Karpas-422 (cell line): ENCODE results near the gene TIMELESS. TPM values are rescaled to one million over a fixed set of nuclear protein-coding genes. Genes with fewer than 3 reads are reported as not detected.

Source experiments
- DNase-seq: peaks from one replicate; pipeline ENCODE4 v3.0.0-alpha.2; 2015
- H2AFZ ChIP-seq: fragments of 200-600 bp; sonication (generic); 2 replicates; pipeline ENCODE4 v1.6.1; 2014; ENCODE audit warnings: antibody characterized with exemption, low read length, mixed read lengths
- H3K27ac ChIP-seq: fragments of 200-600 bp; sonication (generic); 2 replicates; pipeline ENCODE4 v1.5.1; 2014; ENCODE audit warnings: mild to moderate bottlenecking, low read length, moderate library complexity
- H3K27me3 ChIP-seq: fragments of 200-600 bp; sonication (generic); 2 replicates; pipeline ENCODE4 v1.6.1; 2014; ENCODE audit warnings: low read length, mixed read lengths
- H3K36me3 ChIP-seq: fragments of 200-600 bp; sonication (generic); 2 replicates; pipeline ENCODE4 v1.6.1; 2014; ENCODE audit warnings: low read length, mixed read lengths; ENCODE audit not compliant: insufficient read depth
- H3K4me1 ChIP-seq: fragments of 200-600 bp; sonication (generic); 2 replicates; pipeline ENCODE4 v1.6.1; 2014; ENCODE audit warnings: mild to moderate bottlenecking, low read length, mixed read lengths
- H3K4me2 ChIP-seq: fragments of 200-600 bp; sonication (generic); 2 replicates; pipeline ENCODE4 v1.6.1; 2014; ENCODE audit warnings: low read length, low read depth, mild to moderate bottlenecking; ENCODE audit not compliant: poor library complexity, severe bottlenecking
- H3K4me3 ChIP-seq: fragments of 200-600 bp; sonication (generic); 2 replicates; pipeline ENCODE4 v1.5.1; 2014; ENCODE audit warnings: mild to moderate bottlenecking, antibody characterized with exemption, low read length, mixed read lengths
- H3K79me2 ChIP-seq: fragments of 200-600 bp; sonication (generic); 2 replicates; pipeline ENCODE4 v1.6.1; 2014; ENCODE audit warnings: mild to moderate bottlenecking, low read length, mixed read lengths
- H3K9ac ChIP-seq: fragments of 200-600 bp; sonication (generic); 2 replicates; pipeline ENCODE4 v1.6.0; 2014; ENCODE audit warnings: low read length
- H3K9me2 ChIP-seq: fragments of 200-600 bp; sonication (generic), shearing (Covaris generic); replicated peaks from 2 replicates; pipeline ENCODE4 v1.6.0; 2014; ENCODE audit warnings: mild to moderate bottlenecking, low read length, moderate library complexity; ENCODE audit not compliant: insufficient read depth
- H3K9me3 ChIP-seq: fragments of 300-700, 200-600 bp; sonication (generic); 2 replicates; pipeline ENCODE4 v1.6.1; 2014; ENCODE audit warnings: low read length, mixed read lengths
- H4K20me1 ChIP-seq: fragments of 200-600 bp; sonication (generic); 2 replicates; pipeline ENCODE4 v1.6.1; 2014; ENCODE audit warnings: mild to moderate bottlenecking, antibody characterized with exemption, low read length, low read depth; ENCODE audit not compliant: insufficient read depth
- total RNA-seq: library from RNA; depleted of rRNA; stranded (reverse); fragments of >200 nt; shearing (Covaris generic); gene quantifications from 2 replicates; pipeline ENCODE4 v1.2.3, GENCODE V29; 2014; ENCODE audit warnings: low replicate concordance

Gene TIMELESS
- total RNA-seq, 1 experiment from 2014 or later: 12.5 TPM

GRCh38 chr12:56476143-56476542 lies 26.9 kb upstream of the TIMELESS start:
- Histone ChIP-seq H3K9me2 (no peaks in the 10 kb centered on the region), H3K9me3 (no peaks in the 10 kb centered on the region), H2AFZ (no peak overlapping the region), H3K4me3 (no peak overlapping the region), H3K79me2 (peaks cover 11% of the 10 kb centered on the region), H3K36me3 (peaks cover 11% of the 10 kb centered on the region; the same call in 1 of the 2 replicates), H3K27ac (no peak overlapping the region), H3K27me3 (no peaks in the 10 kb centered on the region), H3K4me1 (peaks cover 6% of the 10 kb centered on the region; the same call in 1 of the 2 replicates), H3K4me2 (no peak overlapping the region), H3K9ac (no peak overlapping the region), H4K20me1 (0 out of 2 replicates have a peak, but pooled peaks cover 5% of the 10 kb centered on the region)
- no peak for DNase-seq

GRCh38 chr12:56474389-56474788 lies 25.2 kb upstream of the TIMELESS start:
- Histone ChIP-seq H3K4me1 (peaks cover 21% of the 10 kb centered on the region), H2AFZ (no peak overlapping the region), H4K20me1 (0 out of 2 replicates have a peak, but pooled peaks cover 5% of the 10 kb centered on the region), H3K36me3 (peaks cover 14% of the 10 kb centered on the region; the same call in 1 of the 2 replicates), H3K27ac (no peak overlapping the region), H3K4me3 (no peak overlapping the region), H3K27me3 (no peaks in the 10 kb centered on the region), H3K9ac (no peak overlapping the region), H3K9me3 (no peaks in the 10 kb centered on the region), H3K9me2 (no peaks in the 10 kb centered on the region), H3K79me2 (peaks cover 26% of the 10 kb centered on the region), H3K4me2 (no peak overlapping the region)
- DNase-seq: no peak

DNA sequence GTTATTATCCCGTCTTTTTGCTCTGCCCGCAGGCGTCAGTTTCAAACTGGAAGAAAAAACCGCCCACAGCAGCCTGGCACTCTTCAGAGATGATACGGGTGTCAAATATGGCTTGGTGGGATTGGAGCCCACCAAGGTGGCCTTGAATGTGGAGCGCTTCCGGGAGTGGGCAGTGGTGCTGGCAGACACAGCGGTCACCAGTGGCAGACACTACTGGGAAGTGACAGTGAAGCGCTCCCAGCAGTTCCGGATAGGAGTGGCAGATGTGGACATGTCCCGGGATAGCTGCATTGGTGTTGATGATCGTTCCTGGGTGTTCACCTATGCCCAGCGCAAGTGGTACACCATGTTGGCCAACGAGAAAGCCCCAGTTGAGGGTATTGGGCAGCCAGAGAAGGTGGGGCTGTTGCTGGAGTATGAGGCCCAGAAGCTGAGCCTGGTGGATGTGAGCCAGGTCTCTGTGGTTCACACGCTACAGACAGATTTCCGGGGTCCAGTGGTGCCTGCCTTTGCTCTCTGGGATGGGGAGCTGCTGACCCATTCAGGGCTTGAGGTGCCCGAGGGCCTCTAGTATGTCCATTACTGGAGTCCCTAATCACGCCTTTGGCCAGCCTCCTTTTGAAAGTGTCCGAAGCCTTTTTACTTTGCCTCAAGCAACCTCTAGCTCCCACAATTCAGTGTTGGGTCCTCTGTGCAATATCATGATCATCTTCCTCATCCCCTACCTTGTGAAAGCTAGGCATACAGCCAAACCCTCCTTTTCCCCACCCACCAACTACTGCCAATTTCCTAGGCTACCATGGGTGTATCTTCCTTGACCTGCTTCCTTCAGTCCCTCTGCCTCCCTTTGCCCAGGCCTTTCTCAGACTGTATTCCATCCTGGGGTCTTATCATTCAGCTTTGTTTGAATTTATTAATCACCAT lies 20.0 kb upstream of the TIMELESS start:
- peak overlapping the region; percentile 24; the same call in 1 of the 2 replicates for H2AFZ ChIP-seq
- H3K4me2 ChIP-seq: peak overlapping the region; percentile 84
- H3K9me3 ChIP-seq: no peaks in the 10 kb centered on the region
- DNase-seq: no peak
- H4K20me1 ChIP-seq: 0 out of 2 replicates have a peak, but pooled peaks cover 5% of the 10 kb centered on the region
- peaks cover 14% of the 10 kb centered on the region; the same call in 1 of the 2 replicates for H3K36me3 ChIP-seq
- H3K27ac ChIP-seq: peak overlapping the region; percentile 80
- H3K4me1 ChIP-seq: peaks cover 24% of the 10 kb centered on the region
- H3K79me2 ChIP-seq: peaks cover 35% of the 10 kb centered on the region
- no peaks in the 10 kb centered on the region for H3K27me3 ChIP-seq
- H3K9ac ChIP-seq: peak overlapping the region; percentile 94
- no peaks in the 10 kb centered on the region for H3K9me2 ChIP-seq
- peak overlapping the region; percentile 83 for H3K4me3 ChIP-seq

DNA sequence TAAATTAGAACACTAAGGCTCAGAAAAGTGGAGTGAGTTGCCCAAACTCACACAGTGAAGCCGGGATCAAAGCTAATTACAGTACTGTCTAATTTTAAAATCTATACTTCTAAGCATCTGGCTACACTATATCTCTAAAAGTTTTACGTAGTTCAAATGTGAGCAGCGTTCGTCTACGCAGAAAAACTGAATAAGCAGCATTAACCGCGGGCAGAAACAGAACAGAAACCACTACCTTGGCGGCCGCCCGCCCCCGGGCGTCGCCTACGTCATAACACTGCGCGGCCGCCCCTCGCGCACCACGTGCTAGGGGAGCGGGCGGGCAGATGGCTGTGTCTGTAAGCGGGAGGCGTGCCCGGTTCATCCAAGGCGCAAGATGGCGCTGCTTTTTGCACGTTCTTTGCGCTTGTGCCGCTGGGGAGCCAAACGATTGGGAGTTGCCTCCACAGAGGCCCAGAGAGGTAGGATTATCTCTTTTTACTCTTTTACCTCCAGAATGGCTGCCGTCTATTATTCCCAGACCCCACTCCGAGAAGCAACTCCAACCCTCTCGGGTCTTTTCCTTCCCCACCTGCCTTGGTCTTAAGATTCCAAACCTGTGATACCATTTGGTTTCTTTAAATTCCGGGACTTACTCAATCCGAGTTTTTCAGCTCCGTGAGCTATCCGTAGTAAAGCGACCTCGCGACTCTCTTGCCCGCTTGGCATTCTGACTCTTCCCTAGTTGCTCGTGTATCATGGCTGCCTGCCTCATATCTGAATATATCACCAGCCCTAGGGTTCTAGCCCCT lies 19.2 kb upstream of the TIMELESS start, which contains the start of gene SPRYD4:
SPRYD4 (plus strand) TSS at position 363 of the 791 bp plus-strand sequence; CDS start at position 377, 14 bp downstream.
- Histone ChIP-seq H3K9me3 (no peaks in the 10 kb centered on the region), H3K36me3 (peaks cover 14% of the 10 kb centered on the region; the same call in 1 of the 2 replicates), H3K9me2 (no peaks in the 10 kb centered on the region), H3K4me3 (peak within 1 kb of the TSS; percentile 83), H3K9ac (peak within 1 kb of the TSS; percentile 94), H3K79me2 (peaks cover 35% of the 10 kb centered on the region), H3K4me1 (peaks cover 27% of the 10 kb centered on the region), H3K4me2 (peak within 1 kb of the TSS; percentile 84), H3K27ac (peak within 1 kb of the TSS; percentile 80), H2AFZ (peak within 1 kb of the TSS; percentile 24; the same call in 1 of the 2 replicates), H3K27me3 (no peaks in the 10 kb centered on the region), H4K20me1 (0 out of 2 replicates have a peak, but pooled peaks cover 3% of the 10 kb centered on the region)
- peak; percentile 97 for DNase-seq

- Histone ChIP-seq H3K9me2 (no peaks in the 10 kb centered on the region), H2AFZ (no peak overlapping the region)
Observed at GRCh38 chr12:56462565-56462964, 13.3 kb upstream of the TIMELESS start.

GRCh38 chr12:56461235-56462159 lies 12.3 kb upstream of the TIMELESS start:
- Histone ChIP-seq H3K27ac (no peak overlapping the region), H3K4me3 (no peak overlapping the region), H3K9me2 (no peaks in the 10 kb centered on the region), H2AFZ (no peak overlapping the region), H3K36me3 (no peaks in the 10 kb centered on the region), H3K9me3 (no peaks in the 10 kb centered on the region), H3K27me3 (no peaks in the 10 kb centered on the region), H4K20me1 (no peaks in the 10 kb centered on the region), H3K79me2 (no peaks in the 10 kb centered on the region), H3K9ac (no peak overlapping the region), H3K4me2 (no peak overlapping the region), H3K4me1 (peaks cover 13% of the 10 kb centered on the region)
- no peak for DNase-seq

More at GRCh38 chr12:56462565-56462964, 13.3 kb upstream of the TIMELESS start:
- Histone ChIP-seq H3K4me3 (no peak overlapping the region), H3K27me3 (no peaks in the 10 kb centered on the region), H4K20me1 (no peaks in the 10 kb centered on the region), H3K79me2 (no peaks in the 10 kb centered on the region), H3K4me1 (peaks cover 13% of the 10 kb centered on the region), H3K4me2 (no peak overlapping the region), H3K27ac (no peak overlapping the region), H3K36me3 (no peaks in the 10 kb centered on the region), H3K9me3 (no peaks in the 10 kb centered on the region), H3K9ac (no peak overlapping the region)
- DNase-seq: no peak

- Histone ChIP-seq H3K79me2 (no peaks in the 10 kb centered on the region), H3K27ac (no peak overlapping the region), H3K4me1 (peaks cover 9% of the 10 kb centered on the region), H3K36me3 (no peaks in the 10 kb centered on the region), H3K9me3 (no peaks in the 10 kb centered on the region), H3K9me2 (no peaks in the 10 kb centered on the region), H2AFZ (no peak overlapping the region), H4K20me1 (no peaks in the 10 kb centered on the region), H3K4me2 (no peak overlapping the region), H3K9ac (no peak overlapping the region), H3K4me3 (no peak overlapping the region), H3K27me3 (no peaks in the 10 kb centered on the region)
- no peak for DNase-seq
Observed at GRCh38 chr12:56457817-56458216, 8.6 kb upstream of the TIMELESS start.
